Panc1 (cell line): Measurements from ENCODE around the gene DDX28. TPM values are rescaled to one million over a fixed set of nuclear protein-coding genes. Genes with fewer than 3 reads are reported as not detected.

Source experiments
- ATAC-seq: fragments of 200-7000 bp; cut with Tn5 transposase; 2 replicates; pipeline ENCODE4 v1.9.1; 2020; ENCODE audit warnings: mild to moderate bottlenecking, moderate library complexity
- BruUV-seq: library from RNA; stranded (reverse); fragments of 400-500 nt; replicated peaks from 2 replicates; lab custom pipeline; 2021; lab: Mats Ljungman, UMichigan
- CTCF ChIA-PET: fragments of 300-600 bp; sonication (Branson Sonifier 250); formaldehyde crosslinking; loops from one replicate; lab custom pipeline; 2022; ENCODE audit warnings: antibody characterized with exemption; lab: Charles Lee
- POLR2A ChIA-PET: fragments of 300-600 bp; sonication (Branson Sonifier 250); formaldehyde crosslinking; loops from one replicate; lab custom pipeline; 2022; ENCODE audit warnings: antibody characterized with exemption; lab: Charles Lee
- DNase-seq: peaks from one replicate; pipeline ENCODE4 v3.0.0-alpha.2; 2010; ENCODE audit warnings: low read depth, low spot score
- H3K27ac ChIP-seq: 2 replicates; pipeline ENCODE4 v1.5.1; 2011; ENCODE audit warnings: mild to moderate bottlenecking, low read length, inconsistent platforms
- H3K27me3 ChIP-seq: fragments of 200-500 bp; sonication (Bioruptor generic); 2 replicates; pipeline ENCODE4 v1.6.0; 2014; ENCODE audit warnings: low read length, inconsistent platforms; ENCODE audit not compliant: control insufficient read depth, insufficient read depth
- H3K36me3 ChIP-seq: fragments of 200-500 bp; sonication (Bioruptor generic); 2 replicates; pipeline ENCODE4 v1.5.1; 2014; ENCODE audit warnings: inconsistent platforms, mild to moderate bottlenecking, low read length, moderate library complexity; ENCODE audit not compliant: control insufficient read depth, insufficient read depth
- H3K4me1 ChIP-seq: 2 replicates; pipeline ENCODE4 v1.5.1; 2011; ENCODE audit warnings: inconsistent platforms, mild to moderate bottlenecking, low read length, moderate library complexity; ENCODE audit not compliant: control insufficient read depth, insufficient read depth
- H3K4me3 ChIP-seq, 2 experiments: 2 replicates each; pipeline ENCODE4 v1.5.1; 2011 to 2012; ENCODE audit warnings: low read depth in 2 of 2, low read length in 2 of 2, mild to moderate bottlenecking in 2 of 2, inconsistent platforms in 1 of 2, moderate library complexity in 1 of 2
- H3K9me3 ChIP-seq: fragments of 200-500 bp; sonication (Bioruptor generic); 2 replicates; pipeline ENCODE4 v1.5.1; 2014; ENCODE audit warnings: low read depth, mild to moderate bottlenecking, inconsistent platforms, low read length, moderate library complexity; ENCODE audit not compliant: control insufficient read depth, insufficient read depth
- CTCF ChIP-seq: fragments of 450-650 bp; IDR thresholded peaks from 2 replicates; pipeline ENCODE4 v1.5.1; 2017; ENCODE audit warnings: mild to moderate bottlenecking
- POLR2AphosphoS5 ChIP-seq: IDR thresholded peaks from 2 replicates; pipeline ENCODE4 v1.6.1; 2012; ENCODE audit warnings: mild to moderate bottlenecking, low read depth, low read length, moderate library complexity
- REST ChIP-seq, 2 experiments: IDR thresholded peaks; 2 replicates each; pipeline ENCODE4 v1.6.1; 2011 to 2012; ENCODE audit warnings: low read depth in 2 of 2, control low read depth in 1 of 2, low read length in 1 of 2, mild to moderate bottlenecking in 1 of 2, moderate library complexity in 1 of 2; ENCODE audit not compliant: insufficient read depth in 1 of 2
- SIN3A ChIP-seq: IDR thresholded peaks from 2 replicates; pipeline ENCODE4 v1.6.1; 2012; ENCODE audit warnings: low read depth, mild to moderate bottlenecking, low read length, moderate library complexity, borderline replicate concordance; ENCODE audit not compliant: insufficient read depth
- TCF7L2 ChIP-seq: IDR thresholded peaks from 2 replicates; pipeline ENCODE4 v1.6.1; 2011; ENCODE audit warnings: mild to moderate bottlenecking, low read depth, low read length, inconsistent platforms
- in situ Hi-C: cut with HindIII; loops from 2 replicates; pipeline ENCODE4 v1.10.0; 2016; ENCODE audit warnings: low sequenced_read_pairs, low pct_unique_long_range_greater_than_20kb
- intact Hi-C: fragments of 100-400 bp; cut with micrococcal nuclease; formaldehyde crosslinking; loops from one replicate; pipeline ENCODE4 v1.10.0; 2022; ENCODE audit not compliant: unreplicated experiment
- total RNA-seq: library from RNA; stranded (reverse); gene quantifications from one replicate; pipeline ENCODE4 v1.2.1, GENCODE V29; 2021; ENCODE audit not compliant: unreplicated experiment

DDX28 gene
- total RNA-seq, 1 experiment from 2014 or later: 8.4 TPM

GRCh38 chr16:68005211-68005610, 17.8 kb downstream of the DDX28 start:
- Histone ChIP-seq H3K36me3 (no peaks in the 10 kb centered on the region), H3K27me3 (no peaks in the 10 kb centered on the region), H3K4me3 (no peak overlapping the region), H3K9me3 (no peaks in the 10 kb centered on the region), H3K4me1 (no peaks in the 10 kb centered on the region), H3K27ac (no peak overlapping the region)
- intact Hi-C loops (no loop called here), in situ Hi-C loops (no loop called here)
- no peak for TF ChIP-seq REST (IDR thresholded peaks at IDR 0.05; ENCODE audit: insufficient read depth in 1 of 2, low read depth in 2 of 2, low read length in 1 of 2)
- no peak for TF ChIP-seq SIN3A
- CTCF ChIA-PET: no interaction called here
- no peak for ATAC-seq
- no peak for DNase-seq
- POLR2A ChIA-PET: no interaction called here
- no TSS peak for BruUV-seq

- Histone ChIP-seq H3K27ac (no peak overlapping the region), H3K27me3 (no peaks in the 10 kb centered on the region), H3K36me3 (no peaks in the 10 kb centered on the region), H3K4me1 (no peaks in the 10 kb centered on the region), H3K9me3 (no peaks in the 10 kb centered on the region), H3K4me3 (no peak overlapping the region)
- no TSS peak for BruUV-seq
- ATAC-seq (no peak), DNase-seq (no peak)
- in situ Hi-C loops (no loop called here), intact Hi-C loops (no loop called here)
- TF ChIP-seq CTCF: no peak
- TF ChIP-seq TCF7L2: no peak
- no peak for TF ChIP-seq SIN3A
- no peak for TF ChIP-seq REST (IDR thresholded peaks at IDR 0.05; ENCODE audit: insufficient read depth in 1 of 2, low read depth in 2 of 2, low read length in 1 of 2)
- no peak for TF ChIP-seq POLR2AphosphoS5
- ChIA-PET POLR2A (no interaction called here), CTCF (no interaction called here)
Measured at GRCh38 chr16:68003031-68003430, 20.0 kb downstream of the DDX28 start.
